DMS53 treated with DMSO at 0.1 percent for 48 hours (cell line): ENCODE data around the gene SLC39A8.
"Not testable (repeated sequence)": the region's sequence is repeated elsewhere in the genome, so short reads cannot be mapped to it uniquely, and the experiment has no call there.

Experiments used
- DNase-seq: peaks from one replicate; lab custom pipeline; 2025; ENCODE audit not compliant: unreplicated experiment; lab: John Stamatoyannopoulos, UW

SLC39A8 gene

GRCh38 chr4:102305666-102306065 lies 39.6 kb downstream of the SLC39A8 start:
- no peak for DNase-seq

- DNase-seq: no peak
Measured at GRCh38 chr4:102302762-102303161, 42.5 kb downstream of the SLC39A8 start.

DNA sequence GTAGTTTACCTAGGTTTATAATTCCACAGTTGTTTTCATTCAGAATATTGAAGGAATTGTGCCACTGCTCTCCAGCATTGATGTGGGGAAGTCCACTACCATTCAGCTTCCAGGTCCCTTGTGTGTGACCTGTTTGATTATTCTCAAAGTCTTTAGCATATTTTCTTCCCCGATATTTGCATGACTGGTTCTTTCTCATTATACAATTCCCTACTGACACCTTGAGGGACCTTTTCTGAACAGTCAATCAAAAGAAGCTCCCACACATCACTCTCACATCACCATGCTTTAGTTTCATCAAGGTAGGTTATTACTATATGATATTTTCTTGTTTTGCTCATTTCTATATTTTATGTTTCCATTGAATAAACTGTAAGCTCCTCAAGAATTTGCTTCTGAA lies 44.1 kb downstream of the SLC39A8 start:
- no peak for DNase-seq

DNA sequence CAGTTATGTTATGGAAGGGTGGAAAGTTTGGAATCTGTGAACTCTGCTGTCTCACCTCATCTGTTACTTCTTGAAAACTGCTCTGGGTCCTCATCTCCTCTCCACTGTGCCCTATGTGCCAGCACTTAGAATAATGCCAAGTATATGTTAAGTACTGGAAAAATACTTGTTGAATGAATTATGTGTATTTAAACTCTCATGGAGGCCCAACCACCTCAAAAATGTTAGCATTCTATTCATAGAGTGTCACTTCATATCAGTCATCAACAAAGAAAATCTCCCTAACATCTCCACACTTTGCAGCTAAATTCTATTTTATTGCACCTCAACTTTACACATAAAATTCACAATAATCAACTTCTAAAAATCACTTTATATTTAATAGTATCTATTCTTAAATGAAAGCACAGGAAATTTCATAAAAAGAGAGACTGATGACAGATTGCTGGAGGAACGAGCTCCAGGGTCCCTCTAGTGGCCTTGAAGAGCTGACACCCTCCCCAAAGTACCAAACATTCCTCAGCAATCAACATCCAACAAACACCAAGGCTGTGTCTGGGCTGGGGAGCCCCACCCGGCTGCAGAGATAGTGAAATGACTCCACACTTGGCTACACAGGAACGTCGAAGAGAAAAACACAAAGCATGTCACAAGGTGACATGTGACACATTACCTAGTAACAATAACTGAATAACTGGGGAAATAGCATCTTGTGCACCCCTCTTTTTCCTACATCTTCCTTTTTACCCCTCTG lies 45.8 kb downstream of the SLC39A8 start:
- no peak for DNase-seq

DNA sequence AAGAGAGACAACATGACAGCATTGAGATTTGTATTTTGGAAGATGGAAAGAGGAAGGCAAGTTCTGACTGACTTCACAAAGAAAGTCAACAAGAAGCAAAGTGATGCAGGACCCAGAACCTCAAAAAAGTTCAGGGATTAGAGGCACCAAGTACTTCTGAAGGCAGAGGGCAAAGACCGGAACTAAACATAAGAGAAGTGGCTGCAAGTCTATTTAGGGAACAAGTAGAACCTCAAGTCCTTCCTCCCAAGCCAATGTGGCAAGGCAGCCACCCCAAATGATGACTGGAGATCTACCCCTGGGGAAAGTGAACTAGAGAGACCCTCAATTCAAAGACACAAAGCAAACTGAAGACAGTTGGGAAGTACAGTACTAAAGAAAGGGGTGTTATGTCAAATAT lies 46.6 kb downstream of the SLC39A8 start:
- no peak for DNase-seq

- no peak for DNase-seq
Measured at GRCh38 chr4:102295153-102295862, 50.0 kb downstream of the SLC39A8 start.

DNA sequence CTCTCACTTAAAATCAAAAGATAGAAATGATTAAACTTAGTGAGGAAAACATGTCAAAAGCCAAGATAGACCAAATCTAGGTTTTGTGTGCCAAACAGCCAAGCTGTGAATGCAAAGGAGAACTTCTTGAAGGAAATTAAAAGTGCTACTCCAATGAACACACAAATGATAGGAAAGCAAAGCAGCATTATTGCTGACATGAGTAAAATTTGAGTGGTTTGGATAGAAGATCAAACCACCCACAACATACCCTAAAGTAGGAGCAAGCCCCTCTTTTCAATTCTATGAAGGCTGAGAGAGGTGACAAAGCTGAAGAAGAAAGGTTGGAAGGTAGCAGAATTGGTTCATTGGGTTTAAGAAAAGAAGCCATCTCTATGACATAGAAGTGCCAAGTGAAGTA lies 56.8 kb downstream of the SLC39A8 start:
- no peak for DNase-seq

GRCh38 chr4:102285831-102286230 lies 59.5 kb downstream of the SLC39A8 start:
- DNase-seq: no peak

GRCh38 chr4:102281171-102281839 lies 64.0 kb downstream of the SLC39A8 start:
- DNase-seq: no peak

DNA sequence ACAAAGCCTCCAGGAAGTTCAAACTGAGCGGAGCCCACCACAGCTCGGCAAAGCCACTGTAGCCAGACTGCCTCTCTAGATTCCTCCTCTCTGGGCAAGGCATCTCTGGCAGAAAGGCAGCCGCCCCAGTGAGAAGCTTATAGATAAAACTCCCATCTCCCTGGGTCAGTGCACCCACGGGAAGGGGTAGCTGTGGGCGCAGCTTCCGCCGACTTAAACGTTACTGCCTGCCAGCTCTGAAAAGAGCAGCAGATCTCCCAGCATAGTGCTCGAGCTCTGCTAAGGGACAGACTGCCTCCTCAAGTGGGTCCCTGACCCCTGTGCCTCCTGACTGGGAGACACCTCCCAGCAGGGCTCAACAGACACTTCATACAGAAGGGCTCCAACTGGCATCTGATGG lies 72.0 kb downstream of the SLC39A8 start:
- DNase-seq: not testable (repeated sequence)

- no peak for DNase-seq
Measured at GRCh38 chr4:102272318-102272717, 73.0 kb downstream of the SLC39A8 start.

- DNase-seq: no peak
Measured at GRCh38 chr4:102268355-102268754, 76.9 kb downstream of the SLC39A8 start.

- peak; percentile 59 for DNase-seq
Measured at GRCh38 chr4:102263024-102263787, 82.1 kb downstream of the SLC39A8 start.

DNA sequence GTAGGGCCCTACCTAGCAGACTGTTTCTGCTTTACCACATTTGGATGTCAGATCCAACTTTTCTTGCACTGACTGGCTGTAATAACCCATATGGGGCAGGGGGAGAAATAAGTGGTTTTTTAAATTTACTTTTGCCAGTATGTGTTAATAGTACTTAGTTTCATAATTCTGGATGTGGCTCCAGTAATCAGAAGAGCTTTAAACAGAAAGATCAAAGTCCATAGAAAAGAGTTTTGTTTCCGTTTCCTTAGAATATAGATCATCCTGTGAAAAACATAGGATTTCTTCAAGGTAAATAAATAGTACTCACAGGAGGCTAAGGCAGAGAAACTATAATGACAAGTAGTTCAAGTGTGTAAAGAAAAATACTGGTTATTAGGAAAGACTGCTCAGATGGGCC lies 85.6 kb downstream of the SLC39A8 start:
- DNase-seq: no peak

DNA sequence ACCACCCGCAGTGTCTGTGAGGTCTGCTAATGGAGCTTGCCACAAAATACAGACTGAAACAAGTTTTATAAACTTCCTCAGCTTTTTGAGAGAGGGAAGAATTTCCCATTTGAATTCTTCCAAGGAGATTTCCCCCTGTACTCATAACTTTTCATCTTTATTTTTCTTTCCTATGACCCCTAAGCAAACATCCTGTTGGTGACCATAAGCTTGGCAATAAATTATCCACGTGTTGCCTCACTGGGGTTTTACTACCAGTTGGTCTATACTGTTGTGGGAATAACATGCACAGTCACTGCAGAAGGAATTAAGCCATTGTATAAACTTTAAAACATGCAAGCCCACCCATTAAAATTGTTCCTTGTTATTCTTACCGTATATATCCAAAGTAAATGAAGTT lies 86.2 kb downstream of the SLC39A8 start:
- no peak for DNase-seq

GRCh38 chr4:102256321-102256720 lies 89.0 kb downstream of the SLC39A8 start:
- no peak for DNase-seq

DNA sequence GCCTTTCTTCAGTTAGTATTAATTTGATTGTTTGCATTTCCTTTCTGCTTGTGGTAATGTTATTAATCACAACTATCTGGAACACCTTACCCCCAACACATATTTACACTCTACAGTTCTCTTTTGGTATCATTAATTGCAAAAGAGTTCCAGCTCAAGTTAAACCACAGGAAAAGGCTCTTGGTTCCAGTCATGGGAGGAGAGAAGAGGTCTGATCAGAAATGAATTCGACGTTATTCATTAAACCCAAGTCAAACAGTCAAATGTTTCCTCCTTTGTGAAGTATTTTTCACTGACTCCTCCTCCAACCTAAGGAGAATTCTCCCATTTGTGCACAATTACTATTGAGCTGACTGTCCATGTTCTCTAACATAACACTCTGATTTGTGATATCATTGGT lies 91.4 kb downstream of the SLC39A8 start:
- peak; percentile 12 for DNase-seq

DNA sequence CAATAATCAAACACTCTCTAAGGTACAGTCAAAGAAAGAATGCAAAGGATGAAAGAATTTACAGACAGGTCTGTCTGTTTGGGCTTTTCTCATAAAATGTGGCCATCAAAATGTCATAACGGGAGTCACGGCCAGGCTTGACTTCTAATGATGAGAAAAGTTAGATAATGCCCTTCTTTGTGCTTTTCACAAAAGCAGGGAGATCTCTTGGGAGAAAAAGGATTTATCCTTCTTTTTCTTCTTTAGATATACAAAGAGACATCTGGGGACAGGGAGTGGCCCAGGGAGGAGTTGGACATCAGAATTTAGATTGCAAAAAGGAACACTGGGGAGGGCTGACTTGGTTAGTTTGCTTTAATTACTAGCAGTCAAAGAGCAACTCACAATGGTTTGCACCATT lies 93.1 kb downstream of the SLC39A8 start:
- DNase-seq: no peak

- no peak for DNase-seq
Measured at GRCh38 chr4:102250341-102250740, 94.9 kb downstream of the SLC39A8 start.

DNA sequence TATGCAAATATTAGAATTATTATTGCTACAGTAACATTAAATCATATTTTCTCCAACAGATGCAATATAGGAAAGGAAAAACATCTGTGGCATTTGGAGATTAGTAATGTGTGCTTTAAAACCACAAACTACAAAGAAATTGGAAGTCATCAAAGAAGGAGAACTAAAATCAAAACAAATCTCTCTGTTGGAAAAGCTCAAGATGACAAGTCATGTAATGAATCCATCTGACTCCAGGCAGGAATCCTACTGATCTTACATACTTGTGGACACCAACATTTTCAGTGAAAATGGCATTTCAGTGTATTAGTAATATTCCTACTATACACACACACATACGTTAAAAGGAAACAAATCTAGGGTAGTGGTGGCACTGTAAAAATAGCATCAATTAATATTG lies 98.2 kb downstream of the SLC39A8 start:
- no peak for DNase-seq

- DNase-seq: no peak
Measured at GRCh38 chr4:102246416-102246815, 98.9 kb downstream of the SLC39A8 start.
